Measurements from ENCODE around the gene ABLIM1. TPM values are rescaled to one million over a fixed set of nuclear protein-coding genes. Genes with fewer than 3 reads are reported as not detected.

Gene ABLIM1
- total RNA-seq, 4 donors from 2014 or later, result 83.1 to 145 (median 120) TPM

- peaks cover 0 to 36% (median 0%) of the 10 kb centered on the region in 4 donors for H3K36me3 ChIP-seq
- intact Hi-C loops (cut with DNase I), result no loop called here
- no peak overlapping the region for H3K4me3 ChIP-seq
- TF ChIP-seq CTCF (IDR thresholded peaks at IDR 0.05), result no peak
- no peak for TF ChIP-seq EP300 (IDR thresholded peaks at IDR 0.05)
- no peak for TF ChIP-seq POLR2AphosphoS5 (IDR thresholded peaks at IDR 0.05)
- no peak for TF ChIP-seq POLR2A (IDR thresholded peaks at IDR 0.05; ENCODE audit: low read depth)
- H3K27ac ChIP-seq (replicated peaks in 1 of 4), result peak overlapping the region in 3 of 4 donors; percentile 16 to 36 (median 36)
- H3K4me1 ChIP-seq, result peaks cover 51 to 69% (median 63%) of the 10 kb centered on the region in 4 donors
- no peaks in the 10 kb centered on the region for H3K27me3 ChIP-seq
- H3K9me3 ChIP-seq, result no peaks in the 10 kb centered on the region
- 87% methylated on average over 3 of the region's 3 CpGs for WGBS
- DNase-seq (ENCODE audit: extremely low spot score), result no peak
Measured at GRCh38 chr10:114516356-114516755, 141.7 kb downstream of the ABLIM1 start.

GRCh38 chr10:114515298-114515914 is 142.7 kb downstream of the ABLIM1 start:
- WGBS, result 90% methylated on average over 6 of the region's 6 CpGs
- no peak for DNase-seq (ENCODE audit: extremely low spot score)
- Histone ChIP-seq H3K27ac (replicated peaks in 1 of 4) (peak overlapping the region in 3 of 4 donors; percentile 16 to 36 (median 36)), H3K4me1 (peaks cover 48 to 62% (median 58%) of the 10 kb centered on the region in 4 donors), H3K4me3 (no peak overlapping the region), H3K27me3 (no peaks in the 10 kb centered on the region), H3K9me3 (no peaks in the 10 kb centered on the region), H3K36me3 (peaks cover 0 to 29% (median 0%) of the 10 kb centered on the region in 4 donors)
- TF ChIP-seq POLR2AphosphoS5 (IDR thresholded peaks at IDR 0.05) (no peak), EP300 (IDR thresholded peaks at IDR 0.05) (no peak), CTCF (IDR thresholded peaks at IDR 0.05) (no peak), POLR2A (IDR thresholded peaks at IDR 0.05; ENCODE audit: low read depth) (no peak)
- intact Hi-C loops (cut with DNase I), result no loop called here

- TF ChIP-seq POLR2AphosphoS5 (IDR thresholded peaks at IDR 0.05) (no peak), CTCF (IDR thresholded peaks at IDR 0.05) (no peak), POLR2A (IDR thresholded peaks at IDR 0.05; ENCODE audit: low read depth) (no peak), EP300 (IDR thresholded peaks at IDR 0.05) (no peak)
- Histone ChIP-seq H3K9me3 (no peaks in the 10 kb centered on the region), H3K4me1 (peaks cover 31 to 51% (median 48%) of the 10 kb centered on the region in 4 donors), H3K27me3 (no peaks in the 10 kb centered on the region), H3K36me3 (peaks cover 0 to 26% (median 0%) of the 10 kb centered on the region in 4 donors), H3K27ac (replicated peaks in 1 of 4) (no peak overlapping the region), H3K4me3 (no peak overlapping the region)
- intact Hi-C loops (cut with DNase I), result loop anchor here (5.0 kb wide), 1 partner anchor 36 kb away; no protein-coding TSS in a partner anchor
- DNase-seq (ENCODE audit: extremely low spot score), result no peak
- 70% methylated on average over 5 of the region's 5 CpGs for WGBS
Measured at GRCh38 chr10:114513381-114513792, 144.7 kb downstream of the ABLIM1 start.

GRCh38 chr10:114511881-114512280 is 146.2 kb downstream of the ABLIM1 start:
- 86% methylated on average over 5 of the region's 5 CpGs for WGBS
- Histone ChIP-seq H3K27me3 (no peaks in the 10 kb centered on the region), H3K36me3 (peaks cover 0 to 26% (median 0%) of the 10 kb centered on the region in 4 donors), H3K4me1 (peaks cover 33 to 55% (median 50%) of the 10 kb centered on the region in 4 donors), H3K27ac (replicated peaks in 1 of 4) (no peak overlapping the region), H3K4me3 (no peak overlapping the region), H3K9me3 (no peaks in the 10 kb centered on the region)
- intact Hi-C loops (cut with DNase I), result loop anchor here (5.0 kb wide), 1 partner anchor 35 kb away; no protein-coding TSS in a partner anchor
- DNase-seq (ENCODE audit: extremely low spot score), result no peak
- TF ChIP-seq POLR2A (IDR thresholded peaks at IDR 0.05; ENCODE audit: low read depth) (no peak), CTCF (IDR thresholded peaks at IDR 0.05) (no peak), EP300 (IDR thresholded peaks at IDR 0.05) (no peak), POLR2AphosphoS5 (IDR thresholded peaks at IDR 0.05) (no peak)

All from esophagus muscularis mucosa (tissue), 4 donors.